NCI-H510A treated with DMSO at 0.1 percent for 48 hours (cell line): ENCODE results near the gene ARID3A.

Experiments
- DNase-seq: peaks from one replicate; lab custom pipeline; 2025; lab: John Stamatoyannopoulos, UW

Gene ARID3A

GRCh38 chr19:963486-963951, 37.7 kb downstream of the ARID3A start:
- DNase-seq, result no peak

- DNase-seq, result no peak
These were observed 38.3 kb downstream of the ARID3A start for GRCh38 chr19:964116-964520.

- no peak for DNase-seq
These were observed 39.2 kb downstream of the ARID3A start for GRCh38 chr19:964761-965694.

- no peak for DNase-seq
These were observed 40.8 kb downstream of the ARID3A start for GRCh38 chr19:966485-967088.

GRCh38 chr19:970695-971094, 44.9 kb downstream of the ARID3A start:
- DNase-seq, result no peak

GRCh38 chr19:971795-972194, 46.0 kb downstream of the ARID3A start:
- DNase-seq, result no peak

- DNase-seq, result no peak
These were observed 46.4 kb downstream of the ARID3A start for GRCh38 chr19:972281-972680.

GRCh38 chr19:973726-974563, 48.1 kb downstream of the ARID3A start:
- no peak for DNase-seq

GRCh38 chr19:974564-975257, 48.9 kb downstream of the ARID3A start:
- DNase-seq, result no peak

GRCh38 chr19:976476-976875, 50.6 kb downstream of the ARID3A start:
- DNase-seq, result no peak

- no peak for DNase-seq
These were observed 51.2 kb downstream of the ARID3A start for GRCh38 chr19:977058-977464.

GRCh38 chr19:979318-979741, 53.5 kb downstream of the ARID3A start:
- no peak for DNase-seq

GRCh38 chr19:980133-980998, 54.5 kb downstream of the ARID3A start:
- no peak for DNase-seq

- DNase-seq, result peak; percentile 34
These were observed 56.8 kb downstream of the ARID3A start for GRCh38 chr19:982567-983170.

GRCh38 chr19:984165-984967, 58.5 kb downstream of the ARID3A start, which contains the start of gene WDR18:
WDR18 (plus strand) TSS chr19:984345; CDS start chr19:984354, 9 bp downstream.
- peak; percentile 78 for DNase-seq

- DNase-seq, result no peak
These were observed 60.2 kb downstream of the ARID3A start for GRCh38 chr19:986083-986482.

GRCh38 chr19:988081-988480, 62.2 kb downstream of the ARID3A start:
- DNase-seq, result no peak

- DNase-seq, result no peak
These were observed 62.7 kb downstream of the ARID3A start for GRCh38 chr19:988510-988909.

- no peak for DNase-seq
These were observed 63.7 kb downstream of the ARID3A start for GRCh38 chr19:989381-990081.
